NCI-H2196 (cell line): ENCODE measurements around the gene OR2T12.
"Not testable (repeated sequence)": the region's sequence is repeated elsewhere in the genome, so short reads cannot be mapped to it uniquely, and the experiment has no call there.

Experiments used
- DNase-seq: peaks from one replicate; lab custom pipeline; 2025; ENCODE audit not compliant: unreplicated experiment; lab: John Stamatoyannopoulos, UW

The OR2T12 gene, protein sequence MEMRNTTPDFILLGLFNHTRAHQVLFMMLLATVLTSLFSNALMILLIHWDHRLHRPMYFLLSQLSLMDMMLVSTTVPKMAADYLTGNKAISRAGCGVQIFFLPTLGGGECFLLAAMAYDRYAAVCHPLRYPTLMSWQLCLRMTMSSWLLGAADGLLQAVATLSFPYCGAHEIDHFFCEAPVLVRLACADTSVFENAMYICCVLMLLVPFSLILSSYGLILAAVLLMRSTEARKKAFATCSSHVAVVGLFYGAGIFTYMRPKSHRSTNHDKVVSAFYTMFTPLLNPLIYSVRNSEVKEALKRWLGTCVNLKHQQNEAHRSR

DNA sequence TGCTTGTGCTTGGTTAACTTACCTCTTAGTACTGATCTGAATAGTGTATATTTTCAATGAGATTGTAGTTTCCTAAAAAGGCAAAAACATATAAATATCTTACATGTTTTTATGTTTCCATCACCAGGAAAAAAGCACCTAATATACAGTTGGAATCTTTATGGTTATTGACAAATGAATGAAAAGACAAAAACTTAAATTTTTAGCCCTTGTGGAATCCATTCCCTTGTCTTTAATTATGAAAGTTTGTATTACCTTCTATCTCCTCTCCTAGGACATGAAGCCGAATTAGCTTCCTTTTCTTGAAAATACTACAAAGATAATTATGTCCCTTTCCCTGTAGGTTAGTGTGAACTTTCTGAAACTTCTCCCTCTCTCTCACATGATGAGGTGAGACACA lies at the start of gene OR2T12:
Gene OR2T12 (minus strand): TSS at position 101 of the 400 bp plus-strand sequence. CDS start 7,846 bp downstream, outside the sequence.
- DNase-seq: no peak

DNA sequence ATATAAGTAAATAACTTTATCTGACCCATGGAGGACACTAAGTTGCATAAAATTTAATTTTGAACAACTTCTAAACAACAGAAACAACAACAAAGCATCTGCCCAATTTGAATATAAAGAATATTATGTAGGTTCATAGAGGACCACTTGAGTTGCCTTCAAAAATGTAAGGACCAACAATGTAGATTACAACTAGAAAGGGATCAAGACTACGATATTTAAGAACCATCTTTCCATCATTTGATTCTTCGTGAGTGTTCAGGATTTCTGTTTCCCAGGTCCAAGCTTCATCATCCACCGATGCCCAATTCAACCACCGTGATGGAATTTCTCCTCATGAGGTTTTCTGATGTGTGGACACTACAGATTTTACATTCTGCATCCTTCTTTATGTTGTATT lies 45.3 kb upstream of the OR2T12 start, which contains the start of gene OR14C36:
Gene OR14C36 (plus strand): TSS at position 301 of the 400 bp plus-strand sequence. CDS start 0 bp downstream, at position 301.
- no peak for DNase-seq

DNA sequence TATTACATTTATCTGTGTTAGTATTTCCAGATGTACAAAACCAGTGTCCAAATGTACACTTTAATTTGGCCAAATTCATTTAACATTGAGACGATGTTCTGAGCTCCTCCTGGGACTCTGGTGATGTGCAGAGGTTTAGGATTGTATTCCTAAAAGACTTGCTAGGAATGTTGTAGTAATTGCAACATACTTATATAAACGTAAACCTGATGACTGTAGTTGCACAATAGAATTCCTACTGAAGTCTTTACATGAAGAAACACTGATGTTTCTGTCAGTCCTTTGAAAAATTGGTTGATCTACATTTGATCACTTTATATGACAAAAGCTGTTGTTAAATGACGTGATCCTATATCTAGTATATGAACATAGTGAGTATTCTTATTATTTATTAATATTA lies 40.2 kb upstream of the OR2T12 start:
- DNase-seq: no peak

DNA sequence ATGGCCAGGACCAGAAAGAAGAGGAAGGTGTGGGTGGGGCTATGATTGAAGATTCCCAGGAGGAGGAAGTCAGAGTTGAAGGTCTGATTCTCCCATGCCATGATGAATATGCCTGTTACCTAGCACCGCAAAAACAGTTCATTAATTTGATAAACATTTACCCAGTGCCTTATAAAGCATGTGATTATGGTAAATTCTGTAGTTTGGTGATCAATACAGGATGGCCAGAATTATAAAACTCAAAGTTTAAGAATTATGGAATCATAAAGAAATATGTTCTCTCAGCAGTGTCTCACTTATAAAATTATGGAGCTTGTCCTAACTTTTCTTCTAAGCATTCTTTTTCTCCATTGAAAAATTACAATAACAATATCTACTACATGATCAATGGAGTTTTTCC lies 21.2 kb upstream of the OR2T12 start, which contains the start of gene OR2M7:
Gene OR2M7 (minus strand): TSS at position 101 of the 400 bp plus-strand sequence. CDS start 0 bp downstream, at position 101.
- no peak for DNase-seq

DNA sequence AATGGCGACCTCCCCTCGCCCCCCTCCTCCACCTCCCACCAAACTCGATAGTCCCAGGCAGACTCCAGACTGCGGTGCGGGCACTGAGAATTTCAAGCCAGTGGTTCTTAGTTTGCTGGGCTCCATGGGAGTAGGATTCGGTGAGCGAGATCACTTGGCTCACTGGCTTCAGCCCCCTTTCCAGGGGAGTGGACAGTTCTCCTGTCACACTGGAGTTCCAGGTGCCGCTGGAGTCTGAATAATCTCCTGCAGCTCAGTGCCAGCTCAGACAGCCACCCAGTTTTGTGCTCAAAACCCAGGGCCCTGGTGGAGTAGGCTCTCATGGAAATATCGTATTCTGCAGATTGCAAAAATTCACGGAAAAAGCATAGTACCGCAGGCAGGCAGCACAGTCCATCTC lies 13.6 kb upstream of the OR2T12 start:
- no peak for DNase-seq

DNA sequence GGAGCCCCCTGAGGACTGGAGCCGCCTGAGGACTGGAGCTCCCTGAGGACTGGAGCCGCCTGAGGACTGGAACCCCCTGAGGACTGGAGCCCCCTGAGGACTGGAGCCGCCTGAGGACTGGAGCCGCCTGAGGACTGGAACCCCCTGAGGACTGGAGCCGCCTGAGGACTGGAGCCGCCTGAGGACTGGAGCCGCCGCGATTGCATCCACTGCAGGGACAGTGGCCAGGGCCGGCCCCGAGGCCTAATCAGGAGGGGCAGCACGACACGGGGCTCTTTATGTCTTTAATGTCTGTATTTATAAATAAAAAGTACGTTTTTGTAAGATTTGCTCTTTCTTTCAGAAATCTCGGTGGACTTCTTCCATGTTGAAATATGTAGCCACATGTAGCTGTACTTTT lies 3.5 kb upstream of the OR2T12 start:
- DNase-seq: not testable (repeated sequence)

DNA sequence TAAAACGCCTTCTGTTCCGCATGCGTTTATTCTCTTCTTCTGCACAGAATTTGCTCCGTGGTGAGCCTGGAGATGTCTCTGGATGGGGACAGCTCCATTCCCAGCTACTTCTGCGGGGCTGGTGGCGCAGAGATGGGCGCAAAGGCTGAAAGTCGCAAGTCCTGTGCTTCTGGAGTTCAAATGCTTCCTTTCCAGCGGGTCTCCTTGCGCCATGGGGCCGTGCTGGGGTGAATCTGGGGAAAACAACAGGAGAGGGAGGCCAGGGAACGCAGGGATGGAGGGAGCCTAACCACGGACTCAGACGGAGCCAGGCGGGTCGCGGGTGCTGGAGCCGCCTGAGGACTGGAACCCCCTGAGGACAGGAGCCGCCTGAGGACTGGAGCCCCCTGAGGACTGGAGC lies 2.9 kb upstream of the OR2T12 start:
- DNase-seq: no peak

DNA sequence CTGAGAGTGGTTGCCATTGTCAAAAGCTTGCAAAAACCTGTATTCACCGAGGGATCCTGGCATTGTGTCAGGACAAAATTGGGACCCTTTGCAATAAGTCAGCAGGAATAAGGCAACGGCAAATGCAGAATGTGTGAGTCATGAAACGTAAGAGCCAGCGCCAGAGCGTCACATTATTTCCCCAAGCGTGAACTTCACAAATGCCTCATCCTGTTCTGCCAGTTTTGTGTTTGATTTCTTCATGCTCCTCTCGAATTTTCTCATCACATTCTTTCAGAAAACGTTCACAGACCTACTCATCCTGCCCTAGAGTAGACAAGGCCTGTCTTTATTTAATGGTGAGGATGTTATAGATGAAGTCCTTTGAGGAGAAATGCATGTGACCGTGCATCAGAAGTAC lies 2.4 kb upstream of the OR2T12 start:
- not testable (repeated sequence) for DNase-seq

DNA sequence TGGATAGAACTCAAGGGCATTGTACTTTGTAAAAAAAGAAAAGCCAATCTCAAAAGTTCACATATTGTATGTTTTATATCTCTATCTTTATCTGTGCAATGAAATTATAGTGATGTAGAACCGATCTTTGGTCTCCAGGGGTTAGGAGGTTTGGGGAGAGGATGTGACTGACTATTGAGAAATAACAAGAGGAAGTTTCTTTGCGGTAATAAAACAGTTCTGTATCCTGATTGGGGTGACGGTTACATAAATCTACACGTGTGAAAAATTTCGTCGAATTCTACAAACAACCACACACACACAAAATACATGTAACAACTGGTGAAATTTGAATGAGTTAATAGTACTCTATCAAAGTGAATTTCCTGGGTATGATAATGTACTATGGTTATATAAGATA lies 14.8 kb downstream of the OR2T12 start:
- no peak for DNase-seq

DNA sequence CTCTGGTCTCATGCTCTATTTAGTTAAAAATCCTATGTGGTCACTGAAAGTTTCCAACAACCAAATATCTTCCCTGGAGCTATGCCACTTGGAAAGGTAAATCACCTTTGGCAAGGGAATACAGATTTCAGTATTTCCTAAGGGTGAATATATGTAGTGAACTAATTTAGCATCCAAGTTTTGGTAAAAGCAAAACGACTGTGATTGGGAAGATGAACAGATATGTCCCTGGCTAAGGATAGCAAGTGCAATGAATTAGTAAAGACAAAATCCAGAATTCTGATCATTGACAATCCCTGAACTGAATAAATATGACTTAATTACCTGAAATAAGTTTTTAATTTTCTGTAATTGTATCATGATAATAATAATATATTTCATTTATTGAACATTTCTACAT lies 25.3 kb downstream of the OR2T12 start, which contains the start of gene OR2T33:
Gene OR2T33 (minus strand): TSS at position 101 of the 400 bp plus-strand sequence. CDS start 4,162 bp downstream, outside the sequence.
- DNase-seq: no peak

DNA sequence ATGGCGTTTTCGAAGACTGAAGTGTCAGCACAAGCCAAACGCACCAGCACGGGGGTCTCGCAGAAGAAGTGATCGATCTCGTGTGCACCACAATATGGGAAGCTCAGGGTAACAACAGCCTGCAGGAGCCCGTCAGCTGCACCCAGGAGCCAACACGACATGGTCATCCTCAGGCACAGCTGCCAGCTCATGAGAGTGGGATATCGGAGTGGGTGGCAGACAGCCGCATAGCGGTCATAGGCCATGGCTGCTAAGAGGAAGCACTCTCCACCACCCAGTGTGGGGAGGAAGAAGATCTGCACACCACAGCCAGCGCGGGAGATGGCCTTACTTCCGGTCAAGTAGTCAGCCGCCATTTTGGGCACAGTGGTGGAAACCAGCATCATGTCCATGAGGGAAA lies 30.0 kb downstream of the OR2T12 start:
- DNase-seq: not testable (repeated sequence)

DNA sequence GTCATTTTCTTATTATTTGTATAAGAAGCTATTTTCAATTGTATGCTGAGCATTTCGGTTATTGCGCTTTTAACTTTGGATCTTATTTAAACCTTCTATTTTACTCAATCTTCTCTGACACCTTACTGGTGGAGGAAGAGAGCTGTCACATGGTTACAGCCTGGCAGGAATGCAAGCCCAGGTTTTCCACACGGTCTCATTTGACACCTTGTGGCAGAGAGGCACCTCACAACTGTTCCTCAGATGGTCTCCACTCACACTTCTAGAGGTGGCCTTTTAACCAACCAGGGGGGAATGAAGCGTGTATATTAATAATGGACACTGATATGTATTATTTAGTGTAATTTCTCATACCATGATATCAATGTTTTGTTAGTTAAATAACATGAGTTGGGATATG lies 35.0 kb downstream of the OR2T12 start:
- no peak for DNase-seq

DNA sequence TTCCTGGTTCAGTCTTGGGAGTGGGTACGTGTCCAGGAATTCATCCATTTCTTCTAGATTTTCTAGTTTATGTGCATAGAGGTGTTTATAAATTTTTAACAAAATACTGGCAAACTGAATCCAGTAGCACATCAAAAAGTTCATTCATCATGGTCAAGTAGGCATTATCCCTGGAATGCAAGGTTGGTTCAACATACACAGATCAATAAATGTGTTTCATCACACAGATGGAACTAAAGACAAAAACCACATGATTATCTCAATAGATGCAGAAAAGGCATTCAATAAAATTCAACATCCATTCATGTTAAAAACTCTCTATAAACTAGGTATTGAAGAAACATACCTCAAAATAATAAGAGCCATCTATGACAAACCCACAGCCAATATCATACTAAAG lies 43.9 kb downstream of the OR2T12 start:
- not testable (repeated sequence) for DNase-seq

DNA sequence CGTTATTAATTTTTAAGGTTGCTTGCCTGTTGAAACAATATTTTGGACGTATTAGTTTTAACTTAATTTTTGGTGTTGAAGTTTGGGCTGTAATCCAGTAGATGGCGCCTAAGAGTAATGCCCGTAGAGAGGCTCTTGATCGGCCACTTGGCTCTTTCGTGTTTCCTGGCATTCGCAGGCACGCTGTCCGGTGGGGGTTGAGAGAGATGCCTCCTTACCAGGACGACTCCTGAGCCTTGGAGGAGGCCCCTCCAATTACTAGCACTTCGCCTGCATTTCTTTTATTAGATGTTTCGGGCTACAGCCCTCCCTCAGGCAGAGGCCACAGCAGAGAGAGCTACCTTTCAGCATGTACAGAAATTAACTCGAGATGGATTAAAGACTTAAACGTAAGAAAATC lies 60.0 kb downstream of the OR2T12 start:
- peak; percentile 18 for DNase-seq
